Skin epidermis (tissue), 12 donors: Measurements from ENCODE around the gene MBLAC1.
"Not testable (repeated sequence)": the region's sequence is repeated elsewhere in the genome, so short reads cannot be mapped to it uniquely, and the experiment has no call there.

Experiments used
- H3K27ac ChIP-seq, 21 experiments: fragments of 200-600 bp; sonication (generic) in 11 of 21; one replicate each; pipeline ENCODE4 v1.5.0; 2020; ENCODE audit warnings: mild to moderate bottlenecking in 3 of 21, inconsistent platforms in 2 of 21, moderate library complexity in 2 of 21
- H3K4me3 ChIP-seq, 7 experiments: fragments of 200-600 bp; sonication (generic) in 2 of 7; one replicate each; pipeline ENCODE4 v1.5.0; 2020; ENCODE audit warnings: inconsistent platforms in 2 of 7, mild to moderate bottlenecking in 2 of 7, moderate library complexity in 1 of 7

MBLAC1 gene

DNA sequence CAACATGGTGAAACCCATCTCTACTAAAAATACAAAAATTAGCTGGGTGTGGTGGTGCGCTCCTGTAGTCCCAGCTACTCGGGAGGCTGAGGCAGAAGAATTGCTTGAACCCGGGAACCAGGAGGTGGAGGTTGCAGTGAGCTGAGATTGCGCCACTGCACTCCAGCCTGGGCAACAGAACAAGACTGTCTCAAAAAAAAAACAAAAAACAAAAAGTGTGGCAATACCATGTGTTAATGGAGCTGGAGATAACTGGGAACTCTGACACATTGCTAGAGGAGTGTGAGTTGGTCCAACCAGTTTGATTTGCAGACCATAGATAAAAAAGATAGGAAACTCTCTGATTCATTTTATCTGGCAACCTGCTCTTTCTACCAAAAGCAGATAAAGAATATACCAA, 19.6 kb downstream of the MBLAC1 start:
- H3K27ac ChIP-seq, H3K4me3 ChIP-seq: not testable (repeated sequence)

DNA sequence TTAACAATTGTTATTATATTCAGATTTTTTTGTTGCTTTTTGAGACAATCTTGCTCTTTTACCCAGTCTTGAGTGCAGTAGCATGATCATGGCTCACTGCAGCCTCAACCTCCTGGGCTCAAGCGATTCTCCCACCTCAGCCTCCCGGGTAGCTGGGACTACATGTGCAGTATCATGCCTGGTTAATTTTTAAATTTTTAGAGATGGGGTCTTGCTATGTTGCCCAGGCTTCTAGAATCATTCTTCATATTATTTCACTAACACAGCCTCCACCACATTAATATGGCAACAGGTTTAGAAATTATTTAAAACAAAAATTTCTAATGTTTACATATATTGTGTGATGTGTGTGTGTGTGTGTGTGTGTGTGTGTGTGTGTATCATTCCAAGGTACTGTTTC, 20.5 kb downstream of the MBLAC1 start:
- H3K4me3 ChIP-seq: no peak overlapping the region
- H3K27ac ChIP-seq: peak overlapping the region in 2 of 21 experiments; percentile 1 to 31

DNA sequence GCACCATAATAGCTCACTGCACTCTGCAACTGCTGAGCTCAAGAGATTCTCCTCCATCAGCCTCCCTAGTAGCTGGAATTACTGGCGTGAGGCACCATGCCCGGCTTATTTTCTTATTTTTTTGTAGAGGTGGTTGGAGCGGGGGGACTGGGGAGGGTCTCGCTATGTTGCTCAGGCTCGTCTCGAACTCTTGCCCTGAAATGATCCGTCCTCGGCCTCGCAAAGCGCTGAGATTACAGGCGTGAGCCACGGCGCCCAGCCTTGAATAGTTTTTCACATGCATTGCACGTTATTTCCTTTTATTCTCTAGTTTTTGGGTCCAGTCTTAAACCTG, 21.4 kb downstream of the MBLAC1 start:
- peak overlapping the region in 20 of 21 experiments; percentile 39 to 98 (median 88) for H3K27ac ChIP-seq
- peak overlapping the region; percentile 62 to 90 (median 84) for H3K4me3 ChIP-seq

DNA sequence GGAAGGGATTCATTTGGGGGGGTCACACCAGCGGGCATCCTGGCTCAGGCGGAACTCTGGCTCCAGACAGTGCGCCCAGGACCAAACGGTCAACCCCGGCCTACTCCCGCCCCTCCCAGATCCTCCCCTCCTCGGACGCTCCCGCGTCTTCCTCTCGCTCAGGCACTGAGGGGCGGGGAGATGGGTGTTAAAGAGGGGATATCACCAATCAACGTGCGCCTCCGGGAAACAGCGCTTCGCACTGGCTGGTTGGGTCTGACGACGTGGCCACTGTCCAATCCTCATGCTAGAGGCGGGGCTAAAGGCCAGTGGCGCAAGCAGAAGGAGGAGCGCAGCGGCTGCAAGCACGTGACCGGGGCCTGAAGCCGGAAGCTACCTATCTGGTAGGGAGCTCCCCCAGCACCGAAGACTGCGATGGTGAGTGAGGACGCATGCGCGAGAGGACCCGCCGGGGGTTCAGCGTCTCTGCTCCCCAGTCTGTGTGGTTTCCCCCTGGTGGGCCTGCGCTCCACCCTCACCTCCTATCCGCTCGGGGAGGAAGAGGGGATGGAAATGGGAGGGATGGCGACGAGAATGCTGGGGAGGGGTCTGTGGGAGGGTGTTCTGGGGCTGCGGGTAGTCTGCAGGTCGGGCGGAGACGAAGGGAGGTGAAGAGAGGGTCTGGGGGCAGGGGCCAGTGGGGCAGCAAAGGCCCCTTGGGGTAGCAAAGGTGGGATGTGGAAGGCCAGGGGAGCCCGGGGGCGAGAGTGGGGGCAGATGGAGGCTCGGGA, 22.0 kb downstream of the MBLAC1 start, which contains the start of gene LAMTOR4:
LAMTOR4 (plus strand) TSS at position 360 of the 770 bp plus-strand sequence; CDS start at position 415, 55 bp downstream.
- peak within 1 kb of the TSS; percentile 79 to 98 (median 94) for H3K27ac ChIP-seq
- peak within 1 kb of the TSS; percentile 62 to 90 (median 84) for H3K4me3 ChIP-seq

DNA sequence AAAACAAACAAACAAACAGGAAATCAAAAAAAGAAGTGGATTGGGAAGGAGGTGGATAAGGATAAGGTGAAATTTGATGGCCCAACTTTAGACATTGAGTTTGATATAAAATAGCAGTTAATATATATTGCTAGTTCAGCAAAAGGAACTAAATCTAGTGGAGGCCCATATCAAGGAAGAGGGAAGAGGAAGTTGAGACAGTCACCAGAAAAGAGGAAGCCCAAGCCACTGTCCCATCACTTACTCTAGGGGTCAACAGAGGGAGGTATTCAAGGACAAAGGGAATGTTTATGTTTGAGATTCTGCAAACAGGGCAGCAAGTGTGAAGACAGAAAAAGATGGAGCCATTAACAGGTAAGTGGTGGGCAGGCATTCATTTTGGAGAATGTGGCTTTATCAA, 25.6 kb downstream of the MBLAC1 start:
- Histone ChIP-seq H3K4me3 (no peak overlapping the region), H3K27ac (peak overlapping the region in 4 of 21 experiments; percentile 32 to 57 (median 49))

DNA sequence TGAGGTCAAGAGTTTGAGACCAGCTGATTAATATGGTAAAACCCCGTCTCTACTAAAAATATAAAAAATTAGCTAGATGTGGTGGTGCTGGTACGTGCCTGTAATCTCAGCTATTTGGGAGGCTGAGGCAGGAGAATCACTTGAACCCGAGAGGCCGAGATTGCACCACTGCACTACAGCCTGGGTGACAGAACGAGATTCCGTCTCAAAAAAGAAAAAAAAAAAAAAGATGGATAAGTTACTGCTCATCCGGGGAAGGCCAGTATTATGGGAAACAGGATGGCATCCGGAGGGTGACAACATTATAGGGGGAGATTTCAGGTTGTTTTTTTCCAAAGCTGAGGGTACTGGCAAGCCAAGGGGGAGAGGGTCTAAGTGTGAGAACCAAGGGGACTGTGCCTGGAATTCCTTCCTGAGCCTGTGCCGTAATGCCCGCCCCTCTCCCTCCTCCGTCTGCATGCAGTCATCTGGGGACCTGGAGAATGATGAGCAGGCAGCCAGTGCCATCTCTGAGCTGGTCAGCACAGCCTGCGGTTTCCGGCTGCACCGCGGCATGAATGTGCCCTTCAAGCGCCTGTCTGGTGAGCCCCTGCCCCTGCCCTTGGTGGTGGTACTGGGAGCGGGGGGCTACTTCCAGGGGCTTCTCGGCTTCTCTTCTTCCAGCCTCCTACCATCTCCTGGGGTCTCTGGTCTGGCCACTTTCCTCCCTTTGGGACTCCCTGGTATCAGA, 26.3 kb downstream of the MBLAC1 start:
- Histone ChIP-seq H3K4me3 (no peak overlapping the region), H3K27ac (peak overlapping the region in 1 of 21 experiments; percentile 57)

DNA sequence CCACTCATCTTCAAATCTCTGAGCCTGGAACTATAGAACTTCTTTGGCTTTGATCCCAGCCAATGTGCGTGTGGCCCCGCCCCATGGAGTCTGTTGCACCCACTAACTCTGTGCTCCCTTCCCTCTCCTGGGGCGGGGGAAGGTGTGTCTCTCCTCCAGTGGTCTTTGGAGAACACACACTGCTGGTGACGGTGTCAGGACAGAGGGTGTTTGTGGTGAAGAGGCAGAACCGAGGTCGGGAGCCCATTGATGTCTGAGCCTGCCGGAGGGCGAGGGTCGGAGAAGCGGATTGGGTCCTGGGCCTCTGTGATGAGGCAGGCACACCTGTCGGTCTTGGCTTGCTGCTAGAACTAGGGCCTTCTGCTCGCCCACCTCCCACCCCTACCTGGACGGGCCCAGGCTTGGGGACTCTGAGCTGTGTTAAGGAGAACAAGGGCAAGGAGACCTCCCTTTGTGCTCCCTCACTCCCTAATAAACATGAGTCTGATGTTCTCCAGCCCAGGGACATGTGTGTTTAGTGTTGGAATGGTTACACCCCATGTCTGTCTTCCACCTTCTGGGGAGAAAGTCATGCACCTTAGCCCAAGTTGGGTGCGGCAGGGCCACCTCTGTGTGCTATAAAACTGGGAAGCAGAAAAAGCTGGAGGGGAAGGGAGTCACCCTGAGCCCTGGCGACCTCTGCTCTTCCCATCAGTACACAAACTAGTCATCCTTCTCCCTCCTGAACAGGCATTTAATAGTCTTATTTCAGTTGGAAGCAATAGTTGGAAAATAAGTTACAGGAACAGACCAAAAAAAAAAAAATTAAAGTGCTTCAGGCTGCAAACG, 27.2 kb downstream of the MBLAC1 start:
- Histone ChIP-seq H3K4me3 (no peak overlapping the region), H3K27ac (peak overlapping the region in 9 of 21 experiments; percentile 1 to 57 (median 30))

DNA sequence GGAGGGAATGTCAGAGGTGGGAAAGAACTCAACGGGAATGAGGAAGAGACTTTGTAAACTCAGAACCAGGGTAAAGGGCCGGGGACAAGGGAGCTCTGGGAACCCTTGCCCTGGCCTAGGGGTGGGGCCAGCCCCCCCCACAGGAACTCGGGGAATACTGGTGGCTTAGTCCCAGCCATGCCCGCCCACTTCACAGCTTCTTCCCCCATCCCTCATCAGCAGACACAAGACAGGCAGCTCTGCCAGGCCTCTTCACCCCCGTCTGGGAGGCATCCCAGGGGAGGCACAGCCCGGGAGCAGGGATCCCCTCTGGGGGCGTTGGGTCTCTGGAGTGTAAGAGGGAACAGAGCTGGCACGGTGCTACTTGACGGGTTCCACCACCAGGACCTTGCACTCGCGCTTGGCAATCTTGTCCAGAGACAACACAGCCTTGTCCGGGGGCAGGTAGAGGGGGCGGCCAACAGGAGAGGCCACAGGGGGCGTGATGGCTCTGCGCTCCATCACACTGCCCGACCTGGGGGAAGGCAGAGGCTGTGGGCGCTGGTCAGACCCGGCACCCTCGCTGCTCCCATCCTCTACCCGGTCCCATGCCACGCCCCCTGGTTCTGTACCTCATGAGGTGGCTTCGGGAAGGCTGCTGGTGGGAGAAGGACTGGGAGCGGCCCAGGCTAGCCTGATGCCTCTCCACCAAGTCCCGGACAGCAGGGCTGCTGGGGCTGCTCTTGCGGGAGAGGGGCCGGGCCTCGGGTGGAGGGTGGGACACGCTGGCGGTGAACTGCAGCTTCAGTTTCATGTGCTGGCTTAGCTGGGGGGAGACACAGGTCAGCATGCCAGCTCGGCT, 28.1 kb downstream of the MBLAC1 start:
- H3K4me3 ChIP-seq: no peak overlapping the region
- peak overlapping the region in 8 of 21 experiments; percentile 1 to 57 (median 30) for H3K27ac ChIP-seq

DNA sequence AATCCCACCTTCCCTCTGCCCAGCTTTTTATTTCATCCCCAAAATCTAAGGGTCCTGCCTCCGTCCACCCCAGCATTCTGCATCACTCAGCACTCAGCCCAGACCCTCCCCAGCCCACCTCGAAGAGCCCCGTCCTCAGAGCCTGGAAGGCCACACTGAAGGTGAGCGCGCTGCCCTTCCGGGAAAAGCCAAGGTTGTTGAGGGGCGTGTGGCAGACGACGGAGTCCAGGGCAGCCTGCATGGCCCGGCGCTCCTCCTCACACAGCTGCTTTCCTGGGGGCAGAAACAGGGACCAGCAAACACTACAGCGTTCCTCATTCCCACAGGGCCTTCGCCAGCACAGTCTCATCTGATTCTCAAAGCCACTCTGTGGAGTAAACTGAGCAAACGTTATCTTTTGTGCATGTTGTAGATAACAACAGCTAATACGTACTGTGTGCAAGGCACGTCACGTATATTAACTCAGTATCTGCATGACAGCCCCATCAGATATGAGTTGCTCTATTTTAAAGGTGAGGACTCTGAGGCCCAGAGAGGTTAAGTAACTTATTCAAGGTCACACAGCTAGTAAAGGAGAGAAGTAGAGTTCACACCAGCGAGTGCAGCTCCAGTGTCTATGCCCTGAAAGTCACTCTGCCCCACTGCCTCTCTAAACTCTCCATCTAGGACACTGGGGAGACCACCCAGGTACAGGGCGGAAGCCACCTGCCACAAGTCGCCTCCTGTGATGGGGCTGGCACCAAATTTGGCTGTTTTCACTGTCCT, 29.0 kb downstream of the MBLAC1 start:
- no peak overlapping the region for H3K27ac ChIP-seq
- no peak overlapping the region for H3K4me3 ChIP-seq

DNA sequence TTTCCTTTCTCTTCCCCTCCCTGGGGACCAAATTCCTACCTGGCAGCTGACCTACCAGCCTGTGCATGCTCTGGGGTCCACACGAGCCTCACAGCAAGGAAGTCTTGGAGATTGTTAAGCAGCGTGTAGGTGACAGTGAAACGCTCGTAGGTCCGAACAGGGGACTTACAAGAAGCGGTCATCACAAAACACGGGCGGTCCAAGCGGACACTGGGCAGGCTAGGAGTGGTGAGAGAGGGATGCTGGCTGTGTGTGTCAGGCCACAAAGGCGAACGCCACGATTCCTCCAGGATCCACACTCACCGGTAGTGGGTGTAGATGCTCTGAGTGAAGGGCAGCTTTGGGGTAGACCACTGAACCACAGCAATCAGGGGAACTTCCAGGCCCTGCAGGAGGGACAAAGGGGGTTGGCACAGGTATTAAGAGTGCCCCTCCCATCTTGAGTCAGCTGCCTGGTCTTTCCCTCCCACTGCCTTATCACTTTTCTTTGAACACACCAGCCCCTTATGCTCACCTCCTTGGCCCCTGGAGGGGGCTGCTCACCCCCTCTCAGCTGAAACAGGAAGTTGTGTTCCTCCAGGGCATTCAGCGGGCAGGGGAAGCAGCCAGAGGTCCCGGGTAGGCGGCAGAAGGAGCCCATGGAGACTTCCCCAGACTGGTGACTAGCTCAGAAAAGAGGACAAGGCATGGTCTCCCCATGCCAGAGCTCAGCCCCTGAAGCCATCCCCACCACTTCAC, 29.7 kb downstream of the MBLAC1 start:
- peak overlapping the region in 8 of 21 experiments; percentile 7 to 97 (median 90) for H3K27ac ChIP-seq
- peak overlapping the region in 1 of 7 experiments; percentile 99 for H3K4me3 ChIP-seq

DNA sequence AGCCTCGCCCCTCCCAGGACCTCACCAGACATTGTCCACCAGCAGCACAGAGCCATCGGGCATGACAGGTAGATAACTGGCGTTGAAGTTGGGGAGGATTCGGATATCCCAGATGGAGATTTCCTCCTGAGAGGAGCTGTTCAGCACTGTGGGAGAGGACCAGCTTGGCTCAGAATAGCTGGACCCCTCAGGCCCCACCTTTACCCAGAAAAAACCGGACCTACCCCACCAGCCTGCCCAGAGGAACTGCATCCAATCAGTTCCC, 30.2 kb downstream of the MBLAC1 start:
- Histone ChIP-seq H3K4me3 (peak overlapping the region in 4 of 7 experiments; percentile 88 to 99 (median 94)), H3K27ac (peak overlapping the region in 11 of 21 experiments; percentile 7 to 97 (median 91))

DNA sequence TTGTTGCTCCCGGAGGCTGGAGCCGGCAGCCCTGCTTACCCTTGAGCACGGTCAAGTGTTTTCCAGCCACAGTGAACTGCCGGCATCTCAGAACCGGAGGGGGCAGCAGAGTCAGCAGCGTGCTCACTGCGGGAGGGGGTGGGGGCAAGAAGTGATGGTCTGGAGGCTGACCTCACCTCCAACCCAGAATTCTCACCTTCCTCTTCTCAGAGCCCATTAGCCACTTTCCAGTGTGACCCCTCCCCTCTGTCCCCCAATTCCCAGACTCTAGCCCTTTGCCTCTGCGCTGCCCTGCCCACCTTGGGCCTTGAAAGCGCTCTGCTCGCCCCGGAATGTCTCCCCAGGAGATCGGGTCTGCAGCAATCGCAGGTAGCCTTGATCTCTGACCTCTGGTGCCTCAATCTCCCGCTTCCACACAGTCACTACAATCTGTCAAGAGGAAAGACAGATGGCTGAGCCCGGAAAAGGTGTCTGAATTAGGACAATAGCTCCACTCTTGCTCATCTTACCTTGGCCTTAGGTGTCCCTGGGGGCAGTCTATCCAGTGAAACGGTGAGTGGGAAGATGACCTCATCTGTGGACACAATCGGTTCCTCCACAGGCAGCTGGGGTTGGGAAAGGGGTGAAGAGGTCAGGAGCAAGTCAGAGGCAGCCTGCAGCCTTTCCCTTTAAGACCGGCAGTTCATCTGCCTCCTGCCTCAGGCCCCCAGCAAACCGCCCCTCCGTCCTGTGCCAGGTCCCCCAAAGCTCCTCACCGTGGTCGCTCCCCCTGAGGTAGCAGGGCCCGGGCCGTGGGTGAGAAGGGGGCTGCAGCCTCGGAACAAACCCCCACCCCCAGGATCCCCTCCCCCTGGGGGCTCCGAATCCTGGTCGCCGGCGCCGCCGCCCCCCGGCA, 30.8 kb downstream of the MBLAC1 start:
- peak overlapping the region; percentile 27 to 97 (median 90) for H3K27ac ChIP-seq

DNA sequence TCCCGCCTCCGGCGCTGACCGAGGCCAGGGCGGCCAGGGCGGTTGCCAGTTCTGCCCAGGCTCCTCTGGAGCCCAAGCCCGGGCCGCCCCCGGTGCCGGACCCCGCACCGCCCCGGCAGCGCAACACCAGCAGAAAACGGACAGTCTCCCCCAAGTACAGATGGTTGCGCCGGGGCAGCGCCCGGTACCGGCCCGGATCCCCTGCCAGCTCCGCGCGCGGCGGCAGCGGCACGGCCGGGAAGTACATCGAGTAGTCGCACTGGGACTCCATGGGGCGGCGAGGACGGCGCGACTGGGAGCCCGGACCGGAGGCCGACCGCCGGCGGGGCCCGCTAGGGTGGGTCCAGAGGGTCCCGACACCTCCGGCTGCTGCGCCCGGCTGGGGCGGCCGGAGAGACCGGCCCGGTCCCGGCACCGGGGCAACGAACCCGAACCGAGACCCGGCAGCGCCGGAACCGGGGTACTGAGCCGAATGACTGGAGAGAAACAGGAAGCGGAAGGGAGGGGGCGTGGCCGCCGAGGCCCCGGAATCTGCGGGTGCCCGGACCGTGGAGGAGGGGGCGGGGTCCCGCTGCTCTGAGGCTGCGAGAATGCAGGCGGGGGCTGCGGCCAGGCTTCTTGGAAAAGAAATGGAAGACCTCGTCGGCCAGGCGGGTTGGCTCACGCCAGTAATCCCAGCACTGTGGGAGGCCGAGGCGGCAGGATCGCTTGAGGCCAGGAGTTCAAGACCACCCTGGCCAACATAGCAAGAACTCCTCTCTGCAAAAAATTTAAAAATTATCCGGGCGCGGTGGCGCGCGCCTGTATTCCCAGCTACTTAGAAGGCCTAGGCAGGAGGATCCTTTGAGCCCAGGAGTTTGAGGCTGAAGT, 31.7 kb downstream of the MBLAC1 start, which contains the start of gene TRAPPC14:
TRAPPC14 (minus strand) TSS at position 495 of the 870 bp plus-strand sequence; CDS start at position 271, 224 bp downstream.
- Histone ChIP-seq H3K27ac (peak within 1 kb of the TSS; percentile 27 to 97 (median 90)), H3K4me3 (peak within 1 kb of the TSS; percentile 54 to 99 (median 88))

More for the DNA sequence above, 30.8 kb downstream of the MBLAC1 start:
- peak overlapping the region; percentile 54 to 99 (median 88) for H3K4me3 ChIP-seq

DNA sequence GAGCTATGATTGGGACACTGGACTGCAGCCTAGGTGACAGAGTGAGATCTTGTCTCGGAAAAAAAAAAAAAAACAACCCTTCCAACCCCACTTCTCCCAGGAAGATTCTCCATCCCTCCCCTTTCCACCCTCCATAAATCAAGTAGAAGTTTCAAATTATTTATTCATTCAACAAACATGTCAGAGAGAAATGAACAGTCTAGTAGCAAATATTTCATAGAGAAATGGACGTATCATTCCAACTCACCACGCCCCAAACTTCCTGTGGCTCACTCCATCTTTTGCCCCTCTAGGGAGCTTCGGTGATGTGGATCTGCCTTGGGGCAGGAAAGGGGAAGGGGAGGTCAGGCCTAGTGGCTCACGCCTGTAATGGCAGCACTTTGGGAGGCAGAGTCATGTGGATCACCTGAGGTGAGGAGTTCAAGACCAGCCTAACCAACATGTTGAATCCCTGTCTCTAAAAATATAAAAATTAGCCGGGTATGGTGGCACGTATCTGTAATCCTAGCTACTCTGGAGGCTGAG, 32.4 kb downstream of the MBLAC1 start:
- H3K27ac ChIP-seq: peak overlapping the region in 19 of 21 experiments; percentile 50 to 97 (median 90)

DNA sequence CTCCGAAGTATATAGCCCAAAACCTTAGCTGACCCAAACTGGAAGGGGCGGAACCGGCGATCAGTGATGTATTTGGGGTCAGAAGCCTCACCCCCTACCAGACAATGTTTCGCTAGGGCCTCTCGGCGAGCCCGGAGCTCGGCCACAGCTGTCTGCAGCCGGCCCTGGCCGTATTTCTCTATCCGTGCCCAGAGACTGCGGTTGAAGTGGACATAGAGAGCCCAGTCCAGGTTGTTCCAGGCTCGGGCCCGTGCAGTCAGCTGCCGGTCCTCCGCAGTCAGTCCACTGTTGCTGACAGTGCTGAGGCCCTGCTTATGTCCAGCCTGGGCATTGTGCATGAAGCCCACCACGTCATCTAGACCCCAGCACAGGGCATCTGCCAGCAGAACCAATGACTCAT, 33.3 kb downstream of the MBLAC1 start:
- H3K4me3 ChIP-seq: no peak overlapping the region

More for the DNA sequence above, 32.4 kb downstream of the MBLAC1 start:
- peak overlapping the region; percentile 54 to 99 (median 88) for H3K4me3 ChIP-seq

More for the DNA sequence above, 33.3 kb downstream of the MBLAC1 start:
- no peak overlapping the region for H3K27ac ChIP-seq
